ENCODE data around the gene EID2B. TPM values are rescaled to one million over a fixed set of nuclear protein-coding genes. Genes with fewer than 3 reads are reported as not detected.

EID2B gene
- total and polyA plus RNA-seq, 2 of the 13 experiments (the other 11 are each of a cell fraction or from before 2014, with no cell fraction given): 2.5 to 3.7 TPM

- TF ChIP-seq ATF5 (CRISPR knock-in tag; IDR thresholded peaks at IDR 0.05; ENCODE audit: low read depth) (peak; percentile 94; the same call in 1 of the 2 replicates), RNF219 (CRISPR knock-in tag; IDR thresholded peaks at IDR 0.05) (no peak), PTBP1 (IDR thresholded peaks at IDR 0.05; ENCODE audit: low read depth, low read length, poor library complexity, severe bottlenecking) (no peak), ZNF20 (CRISPR knock-in tag; IDR thresholded peaks at IDR 0.05) (peak; percentile 88; the same call in 1 of the 2 replicates), HMG20B (CRISPR knock-in tag; conservative IDR thresholded peaks at IDR 0.05) (no peak), ARID3A (IDR thresholded peaks at IDR 0.05; ENCODE audit: low read depth, low read length) (no peak), SNAPC2 (CRISPR knock-in tag; IDR thresholded peaks at IDR 0.05) (peak; percentile 97; the same call in 1 of the 2 replicates), ZNF557 (CRISPR knock-in tag; IDR thresholded peaks at IDR 0.05) (peak; percentile 90; the same call in 1 of the 2 replicates), ZNF34 (CRISPR knock-in tag; IDR thresholded peaks at IDR 0.05; ENCODE audit: borderline replicate concordance) (peak; percentile 64; the same call in 1 of the 2 replicates), KDM5A (IDR thresholded peaks at IDR 0.05; ENCODE audit: borderline replicate concordance, low read length) (no peak), MAFK (conservative IDR thresholded peaks at IDR 0.05 in 1 of 2, IDR thresholded peaks at IDR 0.05 in 1 of 2; ENCODE audit: low read length in 2 of 2) (no peak), SP2 (CRISPR knock-in tag; IDR thresholded peaks at IDR 0.05) (no peak), ZNF24 (IDR thresholded peaks at IDR 0.05) (no peak), FUBP1 (CRISPR knock-in tag; IDR thresholded peaks at IDR 0.05; ENCODE audit: borderline replicate concordance) (no peak), EED (CRISPR knock-in tag; IDR thresholded peaks at IDR 0.05) (no peak; the same call in 1 of the 2 replicates), ATM (IDR thresholded peaks at IDR 0.05; ENCODE audit: borderline replicate concordance) (no peak), ZNF260 (CRISPR knock-in tag; IDR thresholded peaks at IDR 0.05; ENCODE audit: borderline replicate concordance, low read depth) (no peak), SAP130 (CRISPR knock-in tag; IDR thresholded peaks at IDR 0.05; ENCODE audit: low read depth) (peak; percentile 58)
- TF ChIP-seq, protein P1, sequence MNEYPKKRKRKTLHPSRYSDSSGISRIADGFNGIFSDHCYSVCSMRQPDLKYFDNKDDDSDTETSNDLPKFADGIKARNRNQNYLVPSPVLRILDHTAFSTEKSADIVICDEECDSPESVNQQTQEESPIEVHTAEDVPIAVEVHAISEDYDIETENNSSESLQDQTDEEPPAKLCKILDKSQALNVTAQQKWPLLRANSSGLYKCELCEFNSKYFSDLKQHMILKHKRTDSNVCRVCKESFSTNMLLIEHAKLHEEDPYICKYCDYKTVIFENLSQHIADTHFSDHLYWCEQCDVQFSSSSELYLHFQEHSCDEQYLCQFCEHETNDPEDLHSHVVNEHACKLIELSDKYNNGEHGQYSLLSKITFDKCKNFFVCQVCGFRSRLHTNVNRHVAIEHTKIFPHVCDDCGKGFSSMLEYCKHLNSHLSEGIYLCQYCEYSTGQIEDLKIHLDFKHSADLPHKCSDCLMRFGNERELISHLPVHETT (CRISPR knock-in tag; conservative IDR thresholded peaks at IDR 0.05): peak; percentile 90
- TF ChIP-seq, protein P2, sequence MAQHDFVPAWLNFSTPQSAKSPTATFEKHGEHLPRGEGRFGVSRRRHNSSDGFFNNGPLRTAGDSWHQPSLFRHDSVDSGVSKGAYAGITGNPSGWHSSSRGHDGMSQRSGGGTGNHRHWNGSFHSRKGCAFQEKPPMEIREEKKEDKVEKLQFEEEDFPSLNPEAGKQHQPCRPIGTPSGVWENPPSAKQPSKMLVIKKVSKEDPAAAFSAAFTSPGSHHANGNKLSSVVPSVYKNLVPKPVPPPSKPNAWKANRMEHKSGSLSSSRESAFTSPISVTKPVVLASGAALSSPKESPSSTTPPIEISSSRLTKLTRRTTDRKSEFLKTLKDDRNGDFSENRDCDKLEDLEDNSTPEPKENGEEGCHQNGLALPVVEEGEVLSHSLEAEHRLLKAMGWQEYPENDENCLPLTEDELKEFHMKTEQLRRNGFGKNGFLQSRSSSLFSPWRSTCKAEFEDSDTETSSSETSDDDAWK (CRISPR knock-in tag; IDR thresholded peaks at IDR 0.05): no peak
These were observed 29.8 kb downstream of the EID2B start (continued) for GRCh38 chr19:39502640-39503417.

Data from HepG2 (cell line).